Muscle of back (tissue), 13 donors: ENCODE data around the gene LY86. TPM values are rescaled to one million over a fixed set of nuclear protein-coding genes. Genes with fewer than 3 reads are reported as not detected.
A peak's percentile ranks its signal among the peaks of the same experiment; 100 is the strongest.

ENCODE experiments used
- DNase-seq, 3 donors: peaks; one replicate each; pipeline versions ENCODE4 v3.0.0 to v3.0.0-alpha.2; 2013
- long read RNA-seq, 9 donors: transcript quantifications; one replicate each; lab custom pipeline, GENCODE V29; 2026
- polyA plus RNA-seq, 10 donors: library from polyadenylated mRNA; unstranded; fragments of 120-200 nt; gene quantifications; one replicate each; pipeline ENCODE4 v1.2.1, GENCODE V29; 2013; ENCODE audit not compliant: insufficient read length in 10 of 10

Gene LY86
- 1 to 10 TPM; 1.5 to 4.3 (median 2.2) TPM for polyA plus RNA-seq
- long read RNA-seq, donor 1, result 0 reads
- long read RNA-seq, donor 2, partial matches to known transcripts, result 0 of 1 reads
- long read RNA-seq, donor 2, other reads (novel, unspliced or antisense), result 0 of 1 reads
- long read RNA-seq, donor 3, result 0 reads
- long read RNA-seq, donor 4, result 0 reads
- long read RNA-seq, donor 5, partial matches to known transcripts, result 0 of 1 reads
- long read RNA-seq, donor 5, other reads (novel, unspliced or antisense), result 0 of 1 reads
- long read RNA-seq, donor 6, partial matches to known transcripts, result 0 of 3 reads
- long read RNA-seq, donor 6, other reads (novel, unspliced or antisense), result 0 of 3 reads
- long read RNA-seq, donor 7, partial matches to known transcripts, result 0 of 1 reads
- long read RNA-seq, donor 7, other reads (novel, unspliced or antisense), result 0 of 1 reads
- long read RNA-seq, donor 8, partial matches to known transcripts, result 0 of 1 reads
- long read RNA-seq, donor 8, other reads (novel, unspliced or antisense), result 0 of 1 reads
- long read RNA-seq, donor 9, partial matches to known transcripts, result 0 of 1 reads
- long read RNA-seq, donor 9, other reads (novel, unspliced or antisense), result 0 of 1 reads

DNA sequence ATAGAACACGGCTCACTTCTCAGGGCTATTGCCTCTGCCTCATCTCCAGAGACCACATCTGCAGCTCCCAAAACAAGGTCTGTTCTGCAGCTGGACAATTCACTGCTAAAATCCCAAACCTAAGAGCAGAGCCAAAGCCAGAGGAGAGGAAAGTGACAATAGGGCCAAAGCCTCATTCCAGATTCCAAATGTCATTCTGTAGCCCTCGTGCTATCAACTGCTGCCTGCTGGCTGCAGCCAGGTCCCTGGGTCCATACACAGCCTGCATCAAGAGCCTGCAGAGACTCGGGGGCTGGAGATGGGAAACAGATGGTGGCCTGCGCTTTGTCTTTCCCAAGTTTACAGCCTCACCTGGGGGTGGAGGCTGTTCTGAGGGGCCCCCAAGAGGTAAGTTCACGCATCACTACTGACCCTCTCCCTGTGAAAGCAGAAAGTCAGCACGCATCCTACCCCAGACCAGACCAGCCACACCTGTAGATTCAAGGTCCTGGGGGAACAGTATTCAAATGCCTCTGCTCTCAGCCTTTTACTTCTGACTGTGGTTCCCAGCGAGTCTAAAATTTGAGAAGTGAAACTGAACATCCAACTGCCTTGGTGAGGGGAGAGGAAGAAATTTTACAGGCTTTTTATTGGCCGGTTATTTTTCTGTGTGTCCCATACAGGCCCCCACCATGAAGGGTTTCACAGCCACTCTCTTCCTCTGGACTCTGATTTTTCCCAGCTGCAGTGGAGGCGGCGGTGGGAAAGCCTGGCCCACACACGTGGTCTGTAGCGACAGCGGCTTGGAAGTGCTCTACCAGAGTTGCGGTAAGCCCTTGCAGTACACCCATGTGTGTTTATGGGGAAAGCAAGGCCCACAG is at the start of gene LY86:
LY86 (plus strand) TSS at position 657 of the 860 bp plus-strand sequence; CDS start at position 672, 15 bp downstream.
- DNase-seq, result peak; percentile 71 to 94 (median 85)

- DNase-seq, result peak in 1 of 3 donors; percentile 54
Measured at GRCh38 chr6:6539036-6539435, 49.5 kb upstream of the LY86 start.

DNA sequence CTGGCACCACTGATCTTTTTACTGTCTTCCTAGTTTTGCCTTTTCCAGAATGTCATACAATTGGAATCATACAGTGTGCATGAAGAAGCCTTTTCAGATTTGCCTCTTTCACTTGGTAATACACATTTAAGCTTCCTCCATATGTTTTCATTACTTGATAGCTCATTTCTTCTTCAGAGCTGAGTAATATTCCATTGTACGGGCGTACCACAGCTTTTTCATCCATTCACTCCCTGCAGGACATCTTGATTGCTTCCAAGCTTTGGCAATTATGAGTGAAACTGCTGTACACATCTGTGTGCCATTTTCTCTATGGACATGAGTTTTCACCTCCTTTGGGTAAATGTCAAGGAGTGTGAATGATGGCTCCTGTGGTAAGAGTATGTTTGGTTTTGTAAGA is 46.2 kb upstream of the LY86 start:
- DNase-seq, result no peak

- DNase-seq, result peak in 1 of 3 donors; percentile 34
Measured at GRCh38 chr6:6543181-6543879, 45.2 kb upstream of the LY86 start.

GRCh38 chr6:6545616-6546317 is 42.8 kb upstream of the LY86 start:
- DNase-seq, result no peak

GRCh38 chr6:6546318-6547109 is 42.0 kb upstream of the LY86 start:
- peak in 2 of 3 donors; percentile 44 to 77 for DNase-seq

DNA sequence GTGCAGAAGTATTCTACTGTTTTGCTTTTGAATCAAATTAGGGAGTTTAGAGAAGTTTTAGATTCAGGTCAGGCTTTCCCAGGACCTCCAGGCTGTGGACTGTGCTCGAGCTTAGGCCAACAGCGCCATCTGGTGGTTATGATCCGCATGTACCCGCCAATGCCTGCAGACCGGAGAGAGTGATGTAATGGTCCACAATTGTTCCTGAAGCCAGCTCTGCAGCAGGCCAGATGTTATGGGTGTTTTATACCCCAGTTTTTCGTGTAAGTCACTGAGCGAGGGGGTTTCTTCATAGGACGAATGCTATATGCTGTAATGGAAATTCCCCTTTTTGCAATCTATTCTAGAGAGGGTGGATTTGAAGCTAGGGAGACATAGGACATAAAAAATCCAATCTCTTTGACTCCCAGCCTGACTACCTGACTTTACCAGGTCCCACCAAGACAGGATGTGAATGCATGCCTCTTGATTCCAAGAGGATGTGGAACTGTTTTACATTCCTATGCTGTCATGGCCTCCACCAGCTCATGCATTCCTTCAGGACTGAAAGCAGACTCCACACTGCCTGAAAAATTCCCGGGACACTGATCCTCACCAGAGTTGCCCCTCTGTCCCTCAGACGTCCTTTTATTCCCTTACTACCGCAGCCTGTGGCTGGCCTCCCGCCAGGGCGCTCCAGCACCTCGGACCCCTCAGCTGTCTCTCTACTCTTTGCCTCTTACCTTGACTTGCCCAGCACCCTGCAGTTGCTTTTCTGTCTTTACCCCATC is 41.2 kb upstream of the LY86 start:
- peak; percentile 90 to 96 (median 93) for DNase-seq

- no peak for DNase-seq
Measured at GRCh38 chr6:6556161-6556737, 32.3 kb upstream of the LY86 start.

DNA sequence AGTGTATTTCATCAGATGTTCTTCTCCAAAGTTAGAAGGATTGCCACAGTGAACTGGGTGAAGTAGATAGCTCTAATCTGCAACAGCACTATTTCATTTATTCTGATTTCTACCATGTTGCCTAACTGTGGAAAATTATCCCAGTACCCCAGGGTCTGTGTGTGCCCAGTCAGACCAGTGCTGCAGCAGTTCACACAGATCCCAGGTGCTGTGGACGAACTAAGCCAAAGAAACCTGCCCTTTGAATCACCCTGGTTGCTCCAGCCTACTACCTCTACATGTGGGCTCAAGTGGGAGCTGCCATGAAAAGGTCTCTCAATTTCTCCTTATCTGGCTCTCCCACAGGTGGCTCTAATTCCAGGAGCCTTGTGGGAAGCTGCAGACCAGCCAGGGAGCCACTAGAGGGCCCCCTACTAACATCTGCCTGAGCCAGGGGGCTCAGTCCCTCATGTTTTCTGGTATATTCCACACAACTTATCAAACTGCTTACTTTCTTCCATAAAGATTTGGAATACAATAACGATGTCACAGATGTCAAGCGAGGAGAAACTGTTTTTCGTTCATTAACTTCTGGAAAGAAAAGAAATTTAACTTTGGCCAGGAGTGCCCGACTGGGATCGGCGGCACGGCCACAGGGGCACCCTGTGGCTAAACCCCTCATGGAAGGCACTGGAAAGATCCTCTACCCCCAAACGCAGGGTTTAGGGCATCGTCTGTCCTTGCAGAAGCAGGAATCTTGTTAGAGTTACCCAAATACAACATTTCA is 31.6 kb upstream of the LY86 start:
- peak in 1 of 3 donors; percentile 60 for DNase-seq

DNA sequence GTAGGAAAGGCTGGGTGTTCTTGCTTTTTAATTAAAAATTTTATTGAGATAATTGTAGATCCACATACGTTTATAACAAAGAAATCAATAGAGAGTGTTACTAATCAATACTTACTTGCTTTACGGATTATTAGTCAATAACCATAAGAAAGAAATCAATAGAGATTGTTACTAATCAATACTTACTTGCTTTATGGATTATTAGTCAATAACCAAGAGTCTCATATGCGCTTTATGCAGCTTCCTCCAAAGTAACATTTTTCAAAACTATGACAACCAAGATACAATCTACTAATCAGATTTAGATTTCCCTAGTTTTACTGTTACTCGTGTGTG is 31.0 kb upstream of the LY86 start:
- DNase-seq, result no peak

- no peak for DNase-seq
Measured at GRCh38 chr6:6557886-6558285, 30.6 kb upstream of the LY86 start.

DNA sequence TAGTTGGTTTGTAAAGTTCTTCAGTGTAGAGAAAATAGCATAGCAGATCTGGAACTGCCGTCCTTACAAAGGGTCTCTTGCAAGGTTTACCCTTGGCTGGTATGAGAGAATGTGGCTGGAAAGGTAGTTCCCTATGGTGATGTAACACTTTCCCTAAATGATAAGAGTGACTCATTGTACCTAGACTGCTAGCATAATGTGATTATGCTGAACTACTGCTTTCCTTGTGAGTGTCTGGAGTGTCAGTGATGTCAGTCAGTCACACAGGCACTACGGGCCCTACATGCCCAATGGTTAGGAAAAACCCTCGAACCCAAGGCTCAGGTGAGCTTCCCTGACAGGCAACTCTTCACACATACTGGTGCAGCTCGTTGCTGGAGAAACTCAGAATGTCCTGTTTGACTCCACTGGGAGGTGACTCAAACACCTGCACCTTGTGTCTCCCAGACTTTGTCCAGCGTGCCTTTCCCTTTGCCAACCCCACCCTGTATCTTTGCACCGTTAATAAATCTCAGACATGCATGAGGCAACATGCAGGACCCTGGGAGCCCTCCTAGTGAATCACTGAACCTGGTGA is 28.4 kb upstream of the LY86 start:
- DNase-seq, result no peak

DNA sequence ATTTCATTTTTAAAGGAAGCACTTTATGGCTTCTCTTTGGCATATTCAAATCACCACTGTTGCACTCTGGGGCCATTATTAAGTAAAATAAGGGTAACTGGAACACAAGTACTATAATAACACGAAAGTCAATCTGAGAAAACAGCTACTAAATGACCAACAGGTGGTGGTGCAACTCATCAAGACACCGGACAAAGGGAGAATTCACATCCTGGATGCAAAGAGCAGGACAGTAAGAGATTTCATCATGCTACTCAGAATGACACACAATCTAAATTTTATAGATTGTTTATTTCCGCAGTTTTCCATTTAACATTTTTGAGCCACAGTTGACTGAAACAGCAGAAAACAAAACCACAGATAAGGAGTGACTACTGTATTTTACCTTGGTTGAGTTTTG is 27.6 kb upstream of the LY86 start:
- peak in 1 of 3 donors; percentile 30 for DNase-seq

GRCh38 chr6:6564154-6564553 is 24.4 kb upstream of the LY86 start:
- no peak for DNase-seq

DNA sequence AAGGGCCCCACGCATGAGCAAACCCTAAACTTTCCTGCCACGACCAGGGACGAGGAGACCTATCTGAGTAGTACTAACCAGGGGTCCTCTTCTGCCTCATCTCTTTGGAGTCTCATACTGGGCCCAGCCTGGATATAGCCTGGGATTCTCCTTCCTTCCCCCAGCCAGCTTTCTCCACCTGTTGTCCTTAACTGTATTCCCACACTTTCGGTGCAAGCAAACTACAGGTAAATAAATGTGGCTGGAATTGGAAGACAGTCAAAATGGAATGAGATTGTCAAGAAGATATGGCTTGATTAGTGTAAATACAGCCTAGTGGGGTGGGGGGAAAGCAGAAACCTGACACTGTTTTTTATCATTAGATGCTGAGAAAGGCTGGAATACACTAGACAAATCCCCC is 23.5 kb upstream of the LY86 start:
- no peak for DNase-seq

DNA sequence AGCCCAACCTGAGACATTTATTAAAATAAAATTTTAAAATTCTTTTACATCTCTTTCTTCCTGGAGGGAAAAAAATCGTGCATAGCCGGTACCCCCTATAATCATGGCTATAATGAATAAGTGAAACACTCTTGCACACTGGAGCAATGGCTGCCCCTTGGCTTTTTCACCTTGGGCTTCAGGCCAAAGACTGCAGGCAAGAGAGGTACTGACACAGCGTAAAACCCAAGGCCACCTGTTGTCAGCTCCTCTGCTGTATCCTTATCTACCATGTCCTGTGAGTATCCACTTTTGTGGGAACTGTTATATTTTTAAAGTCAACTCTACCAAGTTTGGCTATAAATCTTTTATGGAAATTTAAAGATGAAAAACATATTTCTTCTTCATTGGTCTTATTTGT is 23.0 kb upstream of the LY86 start:
- no peak for DNase-seq

DNA sequence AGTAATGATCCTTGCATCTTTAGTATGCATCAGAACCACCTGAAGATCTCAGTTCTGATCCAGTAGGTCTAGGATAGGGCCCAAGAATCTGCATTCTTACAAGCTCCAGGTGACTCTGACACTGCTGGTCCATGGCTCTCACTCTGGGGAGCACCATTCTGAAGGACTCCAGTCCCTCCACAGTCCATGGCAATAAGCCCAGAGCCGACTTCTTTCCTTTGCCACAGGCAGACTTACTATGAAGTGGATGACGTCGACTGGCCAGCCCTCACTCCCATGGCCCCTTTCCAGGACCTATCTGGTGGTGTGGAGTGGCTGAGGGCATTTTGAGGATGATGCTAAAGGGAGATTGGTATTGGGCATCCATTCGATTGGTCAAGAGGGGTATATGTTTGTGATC is 21.8 kb upstream of the LY86 start:
- no peak for DNase-seq
